ENCODE results near the gene MCCD1.
"Not testable (repeated sequence)": the region's sequence is repeated elsewhere in the genome, so short reads cannot be mapped to it uniquely, and the experiment has no call there.

The MCCD1 gene

DNA sequence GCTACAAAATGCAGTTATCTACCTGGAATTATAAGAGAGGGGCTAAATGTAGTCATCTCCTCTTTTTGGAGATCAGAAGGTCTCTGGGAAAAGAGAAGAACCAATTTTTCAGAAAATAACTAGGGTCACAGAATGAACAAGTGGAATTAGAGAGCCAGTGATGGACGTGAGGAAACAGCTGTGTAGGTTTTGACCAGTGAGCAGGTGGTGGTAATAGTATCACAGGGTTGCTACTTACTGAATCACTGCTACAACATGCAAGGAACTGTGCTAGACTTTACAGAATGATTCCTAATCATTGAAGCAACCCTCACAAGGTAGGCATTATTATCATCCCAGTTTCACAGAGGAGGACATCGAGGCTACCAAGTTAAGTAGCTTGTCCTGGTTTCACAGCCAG lies 15.9 kb downstream of the MCCD1 start:
- no peak for DNase-seq

- DNase-seq, result no peak
Observed at GRCh38 chr6:31545291-31545690, 16.5 kb downstream of the MCCD1 start.

DNA sequence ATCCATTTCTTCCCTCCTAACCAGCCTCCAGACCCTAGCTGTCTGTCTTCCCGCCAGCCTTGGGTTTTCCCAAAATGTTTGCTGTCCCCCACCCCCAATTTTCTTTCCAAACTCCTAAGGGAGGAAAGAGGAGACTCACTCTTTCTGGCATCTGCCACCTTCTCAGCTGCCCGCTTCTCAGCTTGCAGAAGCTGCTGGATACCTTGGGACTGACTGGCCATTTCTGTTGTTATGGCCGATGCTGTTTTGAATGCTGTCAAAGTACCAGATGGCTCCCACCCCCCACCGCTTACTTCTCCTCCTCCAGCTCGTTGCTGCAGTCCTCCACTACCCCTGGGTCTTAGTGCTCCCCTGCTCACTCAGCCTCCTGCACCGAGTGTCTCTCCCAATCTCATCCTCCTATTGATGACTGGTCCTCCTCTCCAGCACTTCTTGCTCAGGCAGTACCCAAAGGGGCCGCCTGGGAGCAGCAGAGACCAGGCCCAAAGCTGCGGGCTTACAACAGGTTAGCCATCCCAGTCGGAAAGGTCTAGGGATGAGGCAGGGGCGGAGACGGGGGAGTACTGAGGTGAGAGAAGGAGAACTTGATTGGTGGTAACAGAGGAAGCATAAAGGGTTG lies 17.7 kb downstream of the MCCD1 start, which contains the start of gene ATP6V1G2:
TSS of gene ATP6V1G2 (minus strand) at position 270 of the 619 bp plus-strand sequence. CDS start at position 221, 49 bp downstream.
- DNase-seq, result no peak

DNA sequence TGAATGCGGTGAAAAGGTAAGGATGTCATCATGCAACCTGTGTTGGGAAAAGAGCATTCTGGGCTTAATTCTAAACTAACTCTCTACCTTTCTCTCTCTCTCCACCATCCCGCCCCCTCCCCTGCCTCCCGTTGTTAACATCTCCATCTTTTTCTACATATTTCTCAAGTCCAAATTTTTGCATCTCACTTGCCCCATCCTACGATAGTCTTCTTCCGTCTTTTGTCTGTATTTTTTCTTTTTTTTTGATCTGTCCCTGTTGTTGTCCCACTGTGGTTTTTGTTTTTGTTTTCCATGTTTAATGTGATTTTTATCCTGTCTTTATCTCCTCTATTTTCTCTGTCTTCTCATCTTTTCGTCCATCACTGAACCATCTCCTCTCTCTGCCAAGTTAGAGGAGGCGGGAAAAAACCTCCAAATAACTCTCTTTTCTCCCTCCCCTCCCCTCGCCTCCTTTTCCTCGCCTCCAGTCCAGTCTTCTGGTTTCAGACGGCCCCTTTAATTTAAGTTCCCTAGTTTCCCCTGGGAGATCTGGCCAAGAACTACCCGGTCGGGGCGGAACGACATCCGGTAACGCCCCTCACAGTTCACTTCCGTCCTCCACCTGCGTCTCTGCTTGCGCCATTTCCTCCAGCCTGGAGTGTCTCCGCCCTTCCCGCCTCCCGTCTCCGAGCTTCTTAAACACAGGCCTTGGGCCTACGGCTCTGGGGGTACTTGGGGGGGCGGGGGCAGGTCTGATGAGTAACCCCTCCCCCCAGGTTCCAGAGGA lies 18.4 kb downstream of the MCCD1 start, which contains the start of gene NFKBIL1:
TSS of gene NFKBIL1 (plus strand) at position 651 of the 769 bp plus-strand sequence. CDS start at position 738, 87 bp downstream.
- no peak for DNase-seq

- DNase-seq, result no peak
Observed at GRCh38 chr6:31547727-31548543, 19.2 kb downstream of the MCCD1 start.

DNA sequence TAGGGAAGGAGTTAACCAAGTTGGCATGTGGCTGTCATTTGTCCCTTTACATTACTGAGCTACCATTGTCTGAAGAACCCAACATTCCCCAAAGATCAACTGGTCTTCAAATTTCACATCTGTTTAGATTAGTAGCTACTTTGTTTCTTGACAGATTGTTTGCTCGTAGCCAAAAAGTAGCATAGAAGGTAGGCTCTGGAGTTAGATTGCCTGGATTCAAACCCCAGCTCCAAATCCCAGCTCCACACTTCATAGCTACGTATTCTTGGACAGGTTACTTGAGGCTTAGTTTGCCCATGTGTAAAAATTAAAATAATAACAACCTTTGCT lies 19.7 kb downstream of the MCCD1 start:
- DNase-seq, result no peak

GRCh38 chr6:31551371-31551770 lies 22.6 kb downstream of the MCCD1 start:
- not testable (repeated sequence) for DNase-seq

DNA sequence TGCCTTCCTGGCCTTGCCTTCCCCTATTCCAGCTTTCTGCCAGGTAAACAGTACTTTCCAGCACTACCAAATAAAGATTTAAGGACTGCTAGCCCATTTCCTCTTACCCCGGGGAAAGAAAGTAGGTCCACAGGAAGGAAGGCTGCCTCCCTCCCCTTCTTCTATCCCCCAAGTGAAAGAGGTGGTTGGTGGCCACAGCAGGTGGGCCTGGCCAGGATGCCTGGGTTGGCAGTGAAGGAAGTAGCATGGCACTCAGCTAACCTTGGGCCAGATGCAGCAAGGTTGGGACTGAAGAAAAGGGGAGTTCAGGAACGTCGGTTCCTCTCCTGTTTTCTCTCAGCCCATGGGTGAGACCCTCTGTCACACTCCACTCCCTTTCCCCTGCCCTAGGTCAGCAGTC lies 27.5 kb downstream of the MCCD1 start:
- DNase-seq, result no peak

- DNase-seq, result no peak
Observed at GRCh38 chr6:31557443-31558317, 28.9 kb downstream of the MCCD1 start.

- DNase-seq, result no peak
Observed at GRCh38 chr6:31558318-31558625, 29.5 kb downstream of the MCCD1 start.

DNA sequence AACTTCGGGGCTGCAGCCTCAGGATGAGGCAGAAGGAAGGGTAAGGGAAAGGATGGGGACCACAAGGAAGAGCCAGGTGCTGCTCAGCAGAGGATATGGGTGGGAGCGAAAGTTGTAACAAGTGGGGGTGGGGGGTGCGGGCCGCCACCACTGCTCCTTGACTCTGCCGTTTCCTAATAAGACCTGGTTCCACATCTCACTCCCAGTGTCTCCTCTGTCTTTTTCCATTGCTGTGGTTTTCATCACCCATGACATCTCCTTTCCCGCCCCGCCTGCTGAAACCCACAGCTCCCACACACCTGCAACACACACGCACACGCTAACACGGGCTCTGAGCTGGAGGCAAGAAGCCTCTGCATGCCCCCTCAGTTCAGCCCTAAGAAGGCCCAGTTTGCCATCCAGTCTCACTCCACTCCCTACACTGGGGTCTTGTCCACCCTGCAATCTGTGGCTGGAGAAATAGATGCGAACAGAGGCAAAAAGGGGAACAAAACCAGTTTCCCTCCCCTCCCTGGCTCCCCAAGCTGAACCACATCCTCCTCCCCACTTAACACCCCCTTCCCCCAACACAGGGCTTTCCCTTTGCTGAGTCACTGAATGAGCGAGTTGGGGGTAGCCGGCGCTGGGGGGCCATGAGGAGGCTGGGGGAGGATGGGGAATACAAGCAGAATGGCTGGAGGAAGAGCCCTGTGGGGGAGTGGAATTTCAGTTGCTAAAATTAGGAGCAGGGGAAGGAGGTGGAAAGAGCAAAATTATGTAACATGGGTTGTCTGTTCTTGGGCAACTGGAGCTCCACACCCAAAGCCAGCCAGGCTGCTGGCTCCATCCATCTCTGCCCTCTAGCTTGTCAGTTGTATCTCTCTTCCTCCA lies 30.1 kb downstream of the MCCD1 start:
- no peak for DNase-seq

GRCh38 chr6:31559606-31559957 lies 30.8 kb downstream of the MCCD1 start:
- no peak for DNase-seq

DNA sequence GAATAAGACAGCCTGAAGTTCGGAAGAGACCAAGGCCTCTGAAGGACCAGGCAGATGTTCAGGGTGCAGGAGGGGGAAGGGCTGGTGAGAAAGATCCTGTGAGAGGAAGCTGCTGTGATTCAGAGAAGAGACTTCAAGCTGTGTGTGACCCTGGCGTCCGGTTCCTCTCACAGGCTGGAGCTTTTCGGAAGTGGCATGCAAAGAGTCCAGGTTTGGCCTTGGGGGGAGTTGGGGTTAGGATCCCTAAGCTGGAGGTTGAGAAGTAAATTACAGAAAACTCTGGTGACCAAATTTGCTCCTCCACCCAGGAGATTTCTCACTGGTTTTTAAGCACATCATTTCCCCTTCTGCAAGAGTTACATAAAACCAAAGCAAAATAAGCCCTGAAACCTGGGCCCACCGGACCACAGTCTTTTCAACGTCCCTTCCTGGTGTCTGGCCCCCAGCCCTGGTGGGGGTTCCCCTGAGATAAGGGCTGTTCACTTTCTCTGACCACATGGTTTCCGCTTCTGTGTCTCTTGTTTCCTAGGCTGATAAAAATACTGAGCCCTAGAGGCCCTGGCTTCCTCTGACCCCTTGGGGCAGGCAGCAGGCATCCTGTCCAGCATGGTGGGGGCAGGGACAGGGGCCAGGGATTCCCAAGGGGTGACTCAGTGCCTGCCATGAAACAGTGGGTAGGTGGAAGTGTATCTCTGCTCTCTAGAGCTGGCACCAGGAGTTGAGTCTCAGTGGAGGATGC lies 31.4 kb downstream of the MCCD1 start:
- DNase-seq, result no peak

- DNase-seq, result no peak
Observed at GRCh38 chr6:31560697-31561058, 31.9 kb downstream of the MCCD1 start.

- no peak for DNase-seq
Observed at GRCh38 chr6:31567531-31568370, 39.0 kb downstream of the MCCD1 start.

DNA sequence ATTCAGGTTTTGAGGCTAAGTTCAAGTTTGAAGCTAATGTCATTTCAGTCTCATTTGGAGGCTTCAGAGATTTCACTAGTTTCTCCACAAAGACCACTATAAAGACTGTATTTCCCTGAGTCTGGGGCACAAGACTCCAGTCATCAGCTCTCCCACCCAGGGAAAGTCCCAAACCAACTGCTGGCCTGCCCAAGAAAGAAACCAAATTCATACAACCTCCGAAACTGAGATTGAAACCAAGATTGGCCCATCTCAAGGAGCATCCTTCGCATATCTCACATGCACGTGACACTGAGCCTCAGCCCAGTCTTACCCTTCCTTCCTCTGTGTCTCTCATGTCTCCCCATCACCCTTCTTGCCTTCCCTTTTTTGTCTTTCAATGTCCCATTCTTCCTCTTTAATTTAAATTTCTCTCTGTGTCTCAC lies 39.8 kb downstream of the MCCD1 start:
- DNase-seq, result no peak

DNA sequence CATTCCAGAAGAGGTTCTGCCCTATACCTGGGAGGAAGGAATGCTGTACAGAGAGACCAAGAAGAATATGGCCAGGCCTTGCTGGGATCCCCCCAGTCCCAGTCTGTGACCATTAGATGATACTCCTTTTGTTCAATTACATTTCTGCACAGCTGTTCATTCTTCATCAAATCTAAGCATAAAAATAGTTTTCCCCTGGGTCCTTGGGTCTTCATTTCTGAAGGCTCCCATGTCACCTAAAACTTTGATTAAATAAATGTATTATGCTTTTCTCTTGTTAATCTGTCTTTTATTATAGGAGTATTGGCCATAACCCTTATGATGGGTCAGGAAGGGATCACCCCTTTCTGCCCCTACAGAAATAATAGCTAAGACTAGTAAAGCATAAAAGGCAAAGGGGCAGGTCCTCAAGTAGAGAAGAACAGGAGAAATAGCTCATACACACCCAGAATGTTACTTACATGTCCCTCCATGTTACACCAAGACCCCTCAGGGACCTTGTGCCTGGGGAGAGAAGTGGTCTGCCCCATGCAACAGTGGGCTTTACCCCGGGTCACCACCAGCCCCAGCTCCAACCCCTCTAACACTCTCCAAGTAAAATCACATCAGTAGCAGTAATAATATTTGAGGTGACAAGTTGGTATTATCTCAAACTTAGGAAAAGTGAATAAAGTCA lies 41.2 kb downstream of the MCCD1 start:
- DNase-seq, result no peak

GRCh38 chr6:31572041-31572911 lies 43.5 kb downstream of the MCCD1 start, which contains the start of gene LTA:
TSS of gene LTA (plus strand) at chr6:31572289. CDS start at chr6:31572743, 454 bp downstream.
- DNase-seq, result no peak

Measured in cortex of kidney (tissue), 1 donor.